GM15510 (cell line): ENCODE results near the gene SLC25A38.

Experiments
- POLR2A ChIP-seq: IDR thresholded peaks from 3 replicates; pipeline ENCODE4 v1.6.1; 2011; ENCODE audit warnings: borderline replicate concordance; ENCODE audit not compliant: insufficient read length; ENCODE audit errors: extremely low read depth

The SLC25A38 gene

GRCh38 chr3:39415983-39416382, 32.8 kb downstream of the SLC25A38 start:
- TF ChIP-seq POLR2A, result no peak

- no peak for TF ChIP-seq POLR2A
These were observed 36.7 kb downstream of the SLC25A38 start for GRCh38 chr3:39419742-39420315.

- no peak for TF ChIP-seq POLR2A
These were observed 37.4 kb downstream of the SLC25A38 start for GRCh38 chr3:39420543-39420942.

GRCh38 chr3:39423436-39423970, 40.3 kb downstream of the SLC25A38 start:
- TF ChIP-seq POLR2A, result no peak

GRCh38 chr3:39426312-39426711, 43.1 kb downstream of the SLC25A38 start:
- no peak for TF ChIP-seq POLR2A

GRCh38 chr3:39427506-39427905, 44.3 kb downstream of the SLC25A38 start:
- TF ChIP-seq POLR2A, result no peak

- no peak for TF ChIP-seq POLR2A
These were observed 45.6 kb downstream of the SLC25A38 start for GRCh38 chr3:39428745-39429201.

GRCh38 chr3:39429466-39429865, 46.3 kb downstream of the SLC25A38 start:
- no peak for TF ChIP-seq POLR2A

- TF ChIP-seq POLR2A, result no peak
These were observed 49.2 kb downstream of the SLC25A38 start for GRCh38 chr3:39432342-39432741.

- TF ChIP-seq POLR2A, result no peak
These were observed 50.5 kb downstream of the SLC25A38 start for GRCh38 chr3:39433642-39434041.

GRCh38 chr3:39434574-39434973, 51.4 kb downstream of the SLC25A38 start:
- no peak for TF ChIP-seq POLR2A

- no peak for TF ChIP-seq POLR2A
These were observed 52.0 kb downstream of the SLC25A38 start for GRCh38 chr3:39435006-39435748.

- TF ChIP-seq POLR2A, result no peak
These were observed 55.7 kb downstream of the SLC25A38 start for GRCh38 chr3:39438880-39439279.

GRCh38 chr3:39440316-39440715, 57.1 kb downstream of the SLC25A38 start:
- no peak for TF ChIP-seq POLR2A

- no peak for TF ChIP-seq POLR2A
These were observed 60.4 kb downstream of the SLC25A38 start for GRCh38 chr3:39443530-39443929.

- TF ChIP-seq POLR2A, result no peak
These were observed 62.8 kb downstream of the SLC25A38 start for GRCh38 chr3:39445927-39446326.

- no peak for TF ChIP-seq POLR2A
These were observed 63.3 kb downstream of the SLC25A38 start for GRCh38 chr3:39446444-39446843.
